Type B pancreatic cell (in vitro differentiated cells): Measurements from ENCODE around the gene BPGM. TPM values are rescaled to one million over a fixed set of nuclear protein-coding genes. Genes with fewer than 3 reads are reported as not detected.
A peak's percentile ranks its signal among the peaks of the same experiment; 100 is the strongest.

Source experiments
- DNase-seq: peaks from one replicate; pipeline ENCODE4 v3.0.0; 2021; ENCODE audit warnings: mixed read lengths; ENCODE audit not compliant: unreplicated experiment; ENCODE audit errors: extremely low spot score
- H3K27ac Mint-ChIP-seq: 2 replicates; pipeline ENCODE4 v1.8.0; 2021; ENCODE audit warnings: mild to moderate bottlenecking, mixed read lengths
- H3K27me3 Mint-ChIP-seq: 2 replicates; pipeline ENCODE4 v1.8.0; 2021; ENCODE audit warnings: mixed read lengths
- H3K36me3 Mint-ChIP-seq: 2 replicates; pipeline ENCODE4 v1.8.0; 2021; ENCODE audit warnings: mixed read lengths
- H3K4me1 Mint-ChIP-seq: one replicate; pipeline ENCODE4 v1.8.0; 2021; ENCODE audit warnings: mixed read lengths; ENCODE audit not compliant: unreplicated experiment
- H3K4me3 Mint-ChIP-seq: 2 replicates; pipeline ENCODE4 v1.8.0; 2021; ENCODE audit warnings: mild to moderate bottlenecking, mixed read lengths
- H3K9me3 Mint-ChIP-seq: 2 replicates; pipeline ENCODE4 v1.8.0; 2021; ENCODE audit warnings: mixed read lengths
- CTCF ChIP-seq: fragments of 200-600 bp; sonication (generic); conservative IDR thresholded peaks from 2 replicates; pipeline ENCODE4 v1.5.0; 2021; ENCODE audit warnings: antibody characterized with exemption, mild to moderate bottlenecking
- long read RNA-seq: library from polyadenylated mRNA; unstranded; transcript quantifications from one replicate; pipeline ENCODE4 v2.0.0, GENCODE V29; 2020
- total RNA-seq: library from RNA; stranded (reverse); gene quantifications from 2 replicates; pipeline ENCODE4 v1.2.1, GENCODE V29; 2021; ENCODE audit warnings: low replicate concordance

Gene BPGM
- 19.6 and 24.3 TPM in 2 replicates for total RNA-seq
- long read RNA-seq, transcript BPGM-201 (3 exons, 1,753 nt) = major isoform, 139 of 169 reads
- long read RNA-seq, transcript BPGM-202 (4 exons, 2,051 nt) = minor isoform, 19 of 169 reads
- long read RNA-seq, partial matches to known transcripts = 7 of 169 reads
- long read RNA-seq, other reads (novel, unspliced or antisense) = 2 of 169 reads

DNA sequence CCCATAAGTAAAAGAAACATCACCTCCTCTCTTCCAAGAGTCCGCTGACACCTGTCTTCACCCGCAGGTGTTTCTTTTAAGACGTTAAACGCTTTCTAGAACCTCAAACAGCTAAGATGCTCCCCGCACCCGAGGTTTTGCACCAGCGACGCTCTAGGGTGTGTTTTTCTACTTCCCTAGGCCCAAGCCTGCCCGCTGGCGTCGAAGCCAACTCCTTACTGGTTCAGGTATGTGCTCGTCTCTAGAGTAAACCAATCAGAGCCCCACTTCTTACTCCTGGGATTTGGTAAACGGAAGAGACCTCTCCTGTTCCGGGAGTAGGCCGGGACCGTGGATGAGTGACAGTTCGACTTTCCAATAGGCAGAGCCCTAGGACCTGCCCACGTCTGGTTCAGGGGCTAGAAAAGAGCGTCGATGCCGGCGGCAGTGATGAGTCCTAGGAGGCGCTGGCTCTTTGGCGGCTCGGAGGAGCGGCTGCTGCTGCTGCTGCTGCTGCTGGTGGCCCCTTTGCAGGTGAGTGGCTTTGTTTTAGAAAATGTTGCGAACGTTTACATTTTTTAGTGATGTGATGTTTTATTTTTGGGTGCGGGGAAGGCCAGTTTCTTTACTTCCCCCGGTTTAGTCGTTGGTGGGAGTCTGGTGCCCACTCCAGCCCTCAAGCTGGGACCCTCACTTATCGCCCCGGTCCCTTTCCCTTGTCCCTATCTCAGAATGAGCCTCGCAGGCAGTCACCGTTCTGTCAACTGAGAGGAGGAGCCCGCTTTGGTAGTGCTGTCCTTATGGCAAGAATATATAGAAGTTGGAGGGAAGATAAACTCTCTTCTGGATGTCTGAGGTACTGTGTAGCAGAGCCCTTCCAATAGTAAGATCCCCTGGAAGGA lies at the start of gene BPGM:
TSS of gene BPGM (plus strand) at position 429 of the 881 bp plus-strand sequence. CDS start 14,655 bp downstream, outside the sequence.
- peak; percentile 97 for DNase-seq
- H3K36me3 Mint-ChIP-seq = no peaks in the 10 kb centered on the region
- H3K27me3 Mint-ChIP-seq = no peaks in the 10 kb centered on the region
- no peak within 1 kb of the TSS for H3K27ac Mint-ChIP-seq
- peak; percentile 56 for TF ChIP-seq CTCF
- H3K4me1 Mint-ChIP-seq = peaks cover 17% of the 10 kb centered on the region
- H3K4me3 Mint-ChIP-seq = no peak within 1 kb of the TSS
- H3K9me3 Mint-ChIP-seq = no peaks in the 10 kb centered on the region

GRCh38 chr7:134599371-134599770 lies 47.3 kb upstream of the BPGM start:
- H3K27ac Mint-ChIP-seq = no peak overlapping the region
- H3K4me1 Mint-ChIP-seq = peaks cover 5% of the 10 kb centered on the region
- H3K9me3 Mint-ChIP-seq = peaks cover 7% of the 10 kb centered on the region
- no peak overlapping the region for H3K4me3 Mint-ChIP-seq
- no peaks in the 10 kb centered on the region for H3K27me3 Mint-ChIP-seq
- no peak for TF ChIP-seq CTCF
- no peaks in the 10 kb centered on the region for H3K36me3 Mint-ChIP-seq
- no peak for DNase-seq

- H3K27me3 Mint-ChIP-seq = peaks cover 2% of the 10 kb centered on the region
- H3K27ac Mint-ChIP-seq = no peak overlapping the region
- TF ChIP-seq CTCF = no peak
- H3K4me3 Mint-ChIP-seq = no peak overlapping the region
- no peak for DNase-seq
- H3K4me1 Mint-ChIP-seq = peaks cover 7% of the 10 kb centered on the region
- H3K9me3 Mint-ChIP-seq = peaks cover 7% of the 10 kb centered on the region
- H3K36me3 Mint-ChIP-seq = no peaks in the 10 kb centered on the region
Measured at GRCh38 chr7:134601459-134601858, 45.2 kb upstream of the BPGM start.

- peaks cover 9% of the 10 kb centered on the region for H3K4me1 Mint-ChIP-seq
- no peak overlapping the region for H3K27ac Mint-ChIP-seq
- TF ChIP-seq CTCF = no peak
- peak overlapping the region; percentile 18 for H3K4me3 Mint-ChIP-seq
- DNase-seq = no peak
- no peaks in the 10 kb centered on the region for H3K36me3 Mint-ChIP-seq
- peaks cover 12% of the 10 kb centered on the region for H3K27me3 Mint-ChIP-seq
- H3K9me3 Mint-ChIP-seq = peaks cover 7% of the 10 kb centered on the region
Measured at GRCh38 chr7:134602881-134603451, 43.7 kb upstream of the BPGM start.

GRCh38 chr7:134605978-134606923 lies 40.4 kb upstream of the BPGM start:
- Mint-ChIP-seq H3K9me3 (no peaks in the 10 kb centered on the region), H3K27ac (no peak overlapping the region), H3K27me3 (peaks cover 13% of the 10 kb centered on the region), H3K4me3 (no peak overlapping the region), H3K4me1 (peaks cover 9% of the 10 kb centered on the region), H3K36me3 (no peaks in the 10 kb centered on the region)
- DNase-seq = no peak
- peak; percentile 97 for TF ChIP-seq CTCF
